Measurements from ENCODE around the gene KRIT1. TPM values are rescaled to one million over a fixed set of nuclear protein-coding genes. Genes with fewer than 3 reads are reported as not detected.
A peak's percentile ranks its signal among the peaks of the same experiment; 100 is the strongest.
"Not testable (repeated sequence)": the region's sequence is repeated elsewhere in the genome, so short reads cannot be mapped to it uniquely, and the experiment has no call there.

The KRIT1 gene
- total and polyA plus RNA-seq, 7 donors = 12.4 to 31.7 (median 26.5) TPM

GRCh38 chr7:92255308-92255707 lies 9.6 kb upstream of the KRIT1 start:
- no peak overlapping the region for H3K27ac ChIP-seq
- H3K36me3 ChIP-seq (ENCODE audit: insufficient read depth in 1 of 2, low read depth in 1 of 2) = peaks cover 0 to 2% of the 10 kb centered on the region in 2 donors
- H3K4me3 ChIP-seq = no peak overlapping the region
- ATAC-seq (peak; percentile 62 to 79 (median 68)), DNase-seq (no peak)
- no peaks in the 10 kb centered on the region for H3K27me3 ChIP-seq (ENCODE audit: insufficient read depth in 3 of 3, low read length in 2 of 3)
- peaks cover 28% of the 10 kb centered on the region for H3K4me1 ChIP-seq
- WGBS, 3 donors = 65 to 80% (median 75%) methylated on average over 4 of the region's 4 CpGs
- H3K9me3 ChIP-seq = no peaks in the 10 kb centered on the region
- intact Hi-C loops (cut with DNase I) = loop anchor here in 1 of 2 donors (10.0 kb wide), 1 partner anchor 59 kb away; no protein-coding TSS in a partner anchor
- no peak for TF ChIP-seq CTCF (IDR thresholded peaks at IDR 0.05)

GRCh38 chr7:92254800-92255199 lies 9.1 kb upstream of the KRIT1 start:
- H3K36me3 ChIP-seq (ENCODE audit: insufficient read depth in 1 of 2, low read depth in 1 of 2); H3K4me3 ChIP-seq; DNase-seq; ATAC-seq; H3K27me3 ChIP-seq (ENCODE audit: insufficient read depth in 3 of 3, low read length in 2 of 3); H3K9me3 ChIP-seq; H3K27ac ChIP-seq: not testable (repeated sequence)
- WGBS, 3 donors = 93 to 95% (median 94%) methylated on average over 1 of the region's 1 CpG
- intact Hi-C loops (cut with DNase I) = loop anchor here in 1 of 2 donors (10.0 kb wide), 1 partner anchor 60 kb away; no protein-coding TSS in a partner anchor
- peaks cover 25% of the 10 kb centered on the region for H3K4me1 ChIP-seq

GRCh38 chr7:92253251-92253650 lies 7.5 kb upstream of the KRIT1 start:
- TF ChIP-seq CTCF (IDR thresholded peaks at IDR 0.05) = no peak
- no peak for ATAC-seq
- peaks cover 0 to 2% of the 10 kb centered on the region in 2 donors for H3K36me3 ChIP-seq (ENCODE audit: insufficient read depth in 1 of 2, low read depth in 1 of 2)
- no peaks in the 10 kb centered on the region for H3K9me3 ChIP-seq
- no peak overlapping the region for H3K27ac ChIP-seq
- H3K4me1 ChIP-seq = peaks cover 20% of the 10 kb centered on the region
- no peaks in the 10 kb centered on the region for H3K27me3 ChIP-seq (ENCODE audit: insufficient read depth in 3 of 3, low read length in 2 of 3)
- H3K4me3 ChIP-seq = no peak overlapping the region
- 62 to 84% (median 67%) methylated on average over 1 of the region's 1 CpG for WGBS, 3 donors
- DNase-seq = no peak
- intact Hi-C loops (cut with DNase I) = loop anchor here in 1 of 2 donors (10.0 kb wide), 1 partner anchor 62 kb away; no protein-coding TSS in a partner anchor

GRCh38 chr7:92251181-92251580 lies 5.5 kb upstream of the KRIT1 start:
- peaks cover 0 to 2% of the 10 kb centered on the region in 2 donors for H3K36me3 ChIP-seq (ENCODE audit: insufficient read depth in 1 of 2, low read depth in 1 of 2)
- H3K27ac ChIP-seq = no peak overlapping the region
- H3K27me3 ChIP-seq (ENCODE audit: insufficient read depth in 3 of 3, low read length in 2 of 3) = no peaks in the 10 kb centered on the region
- no peak overlapping the region for H3K4me3 ChIP-seq
- no peak for TF ChIP-seq CTCF (IDR thresholded peaks at IDR 0.05)
- intact Hi-C loops (cut with DNase I) = loop anchor here in 1 of 2 donors (10.0 kb wide), 1 partner anchor 64 kb away; no protein-coding TSS in a partner anchor
- DNase-seq = no peak
- ATAC-seq = no peak
- no peaks in the 10 kb centered on the region for H3K9me3 ChIP-seq
- 89 to 100% (median 94%) methylated on average over 1 of the region's 1 CpG for WGBS, 3 donors
- peaks cover 24% of the 10 kb centered on the region for H3K4me1 ChIP-seq

- no peaks in the 10 kb centered on the region for H3K9me3 ChIP-seq
- DNase-seq (no peak), ATAC-seq (no peak)
- intact Hi-C loops (cut with DNase I) = loop anchor here in 1 of 2 donors (10.0 kb wide), 1 partner anchor 64 kb away; no protein-coding TSS in a partner anchor
- H3K4me3 ChIP-seq = no peak overlapping the region
- no peak for TF ChIP-seq CTCF (IDR thresholded peaks at IDR 0.05)
- peaks cover 0 to 2% of the 10 kb centered on the region in 2 donors for H3K36me3 ChIP-seq (ENCODE audit: insufficient read depth in 1 of 2, low read depth in 1 of 2)
- no peaks in the 10 kb centered on the region for H3K27me3 ChIP-seq (ENCODE audit: insufficient read depth in 3 of 3, low read length in 2 of 3)
- peaks cover 24% of the 10 kb centered on the region for H3K4me1 ChIP-seq
- H3K27ac ChIP-seq = no peak overlapping the region
Observed at GRCh38 chr7:92250603-92251002, 4.9 kb upstream of the KRIT1 start.
